ENCODE measurements around the gene SLC25A12. TPM values are rescaled to one million over a fixed set of nuclear protein-coding genes. Genes with fewer than 3 reads are reported as not detected.

The SLC25A12 gene
- polyA plus RNA-seq, 1 experiment = 16.3 TPM

DNA sequence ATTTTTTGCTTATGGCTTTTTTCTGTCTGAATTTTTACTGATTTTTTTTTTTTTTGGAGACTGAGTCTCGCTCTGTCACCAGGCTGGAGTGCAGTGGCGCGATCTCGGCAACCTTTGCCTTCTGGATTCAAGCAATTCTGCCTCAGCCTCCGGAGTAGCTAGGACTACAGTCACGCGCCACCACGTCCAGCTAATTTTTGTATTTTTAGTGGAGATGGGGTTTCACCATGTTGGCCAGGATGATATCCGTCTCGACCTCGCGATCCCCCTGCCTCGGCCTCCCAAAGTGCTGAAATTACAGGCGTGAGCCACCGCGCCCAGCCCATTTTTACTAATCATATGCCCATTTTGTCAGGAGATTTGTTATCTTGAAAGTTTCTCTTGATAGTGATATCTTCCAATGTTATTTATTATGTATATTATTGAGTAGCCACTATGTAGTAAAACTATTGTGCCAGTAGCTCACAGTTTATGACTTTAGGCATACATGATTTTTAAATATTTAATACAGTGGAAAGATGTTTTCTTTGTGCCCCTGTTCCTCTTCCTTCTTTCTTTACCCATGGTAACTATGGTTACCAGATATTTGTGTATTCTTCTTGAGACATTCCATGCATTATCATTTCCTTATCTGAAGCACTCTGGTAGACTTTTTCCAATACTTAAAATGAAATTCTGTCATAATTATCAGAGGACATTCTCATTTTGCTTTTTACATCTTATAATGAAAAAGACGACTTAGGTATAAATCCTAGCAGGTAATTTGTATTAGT, 30.3 kb upstream of the SLC25A12 start:
- H3K4me3 ChIP-seq (ENCODE audit: low read depth, low read length) = no peak overlapping the region
- TF ChIP-seq, protein P1, sequence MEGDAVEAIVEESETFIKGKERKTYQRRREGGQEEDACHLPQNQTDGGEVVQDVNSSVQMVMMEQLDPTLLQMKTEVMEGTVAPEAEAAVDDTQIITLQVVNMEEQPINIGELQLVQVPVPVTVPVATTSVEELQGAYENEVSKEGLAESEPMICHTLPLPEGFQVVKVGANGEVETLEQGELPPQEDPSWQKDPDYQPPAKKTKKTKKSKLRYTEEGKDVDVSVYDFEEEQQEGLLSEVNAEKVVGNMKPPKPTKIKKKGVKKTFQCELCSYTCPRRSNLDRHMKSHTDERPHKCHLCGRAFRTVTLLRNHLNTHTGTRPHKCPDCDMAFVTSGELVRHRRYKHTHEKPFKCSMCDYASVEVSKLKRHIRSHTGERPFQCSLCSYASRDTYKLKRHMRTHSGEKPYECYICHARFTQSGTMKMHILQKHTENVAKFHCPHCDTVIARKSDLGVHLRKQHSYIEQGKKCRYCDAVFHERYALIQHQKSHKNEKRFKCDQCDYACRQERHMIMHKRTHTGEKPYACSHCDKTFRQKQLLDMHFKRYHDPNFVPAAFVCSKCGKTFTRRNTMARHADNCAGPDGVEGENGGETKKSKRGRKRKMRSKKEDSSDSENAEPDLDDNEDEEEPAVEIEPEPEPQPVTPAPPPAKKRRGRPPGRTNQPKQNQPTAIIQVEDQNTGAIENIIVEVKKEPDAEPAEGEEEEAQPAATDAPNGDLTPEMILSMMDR (IDR thresholded peaks at IDR 0.05; ENCODE audit: insufficient read depth, low read depth, low read length) = no peak
- POLR2A ChIA-PET = no interaction called here
- H3K27me3 ChIP-seq (ENCODE audit: control insufficient read depth, insufficient read depth, low read length) = no peaks in the 10 kb centered on the region
- CTCF ChIA-PET = interaction anchor here (2.1 kb wide), 1 partner anchor 179 kb away, joined by 9 read pairs; the partner anchor contains the start of gene DLX2
- H3K36me3 ChIP-seq (ENCODE audit: control insufficient read depth, insufficient read depth, low read length) = no peaks in the 10 kb centered on the region
- DNase-seq (ENCODE audit: low read depth) = no peak

DNA sequence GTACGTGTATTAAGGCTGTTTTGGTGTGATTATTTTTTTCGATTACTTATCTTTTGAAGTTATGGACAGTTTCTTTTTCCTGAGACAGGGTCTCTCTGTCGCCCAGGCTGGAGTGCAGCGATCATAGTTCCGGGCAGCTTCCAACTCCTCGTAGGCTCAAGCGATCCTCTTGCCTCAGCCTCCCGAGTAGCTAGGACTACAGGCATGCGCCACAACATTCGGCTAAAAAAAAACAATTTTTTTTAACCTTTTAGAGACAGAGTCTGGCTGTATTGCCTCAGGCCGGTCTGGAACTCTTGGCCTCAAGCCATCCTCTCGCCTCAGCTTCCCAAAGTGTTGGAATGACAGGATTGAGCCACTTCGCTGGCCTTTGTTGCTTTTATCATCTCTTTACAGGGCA, 29.2 kb upstream of the SLC25A12 start:
- CTCF ChIA-PET = interaction anchor here (1.7 to 2.1 kb wide), 3 partner anchors 112 to 183 kb away, joined by 3 to 9 read pairs (median 7); partner anchors contain the start of gene DLX2
- Histone ChIP-seq H3K27me3 (ENCODE audit: control insufficient read depth, insufficient read depth, low read length) (no peaks in the 10 kb centered on the region), H3K4me3 (ENCODE audit: low read depth, low read length) (peak overlapping the region; percentile 63), H3K36me3 (ENCODE audit: control insufficient read depth, insufficient read depth, low read length) (no peaks in the 10 kb centered on the region)
- POLR2A ChIA-PET = no interaction called here
- TF ChIP-seq, protein P1 (IDR thresholded peaks at IDR 0.05; ENCODE audit: insufficient read depth, low read depth, low read length) = no peak
- DNase-seq (ENCODE audit: low read depth) = peak; percentile 13

DNA sequence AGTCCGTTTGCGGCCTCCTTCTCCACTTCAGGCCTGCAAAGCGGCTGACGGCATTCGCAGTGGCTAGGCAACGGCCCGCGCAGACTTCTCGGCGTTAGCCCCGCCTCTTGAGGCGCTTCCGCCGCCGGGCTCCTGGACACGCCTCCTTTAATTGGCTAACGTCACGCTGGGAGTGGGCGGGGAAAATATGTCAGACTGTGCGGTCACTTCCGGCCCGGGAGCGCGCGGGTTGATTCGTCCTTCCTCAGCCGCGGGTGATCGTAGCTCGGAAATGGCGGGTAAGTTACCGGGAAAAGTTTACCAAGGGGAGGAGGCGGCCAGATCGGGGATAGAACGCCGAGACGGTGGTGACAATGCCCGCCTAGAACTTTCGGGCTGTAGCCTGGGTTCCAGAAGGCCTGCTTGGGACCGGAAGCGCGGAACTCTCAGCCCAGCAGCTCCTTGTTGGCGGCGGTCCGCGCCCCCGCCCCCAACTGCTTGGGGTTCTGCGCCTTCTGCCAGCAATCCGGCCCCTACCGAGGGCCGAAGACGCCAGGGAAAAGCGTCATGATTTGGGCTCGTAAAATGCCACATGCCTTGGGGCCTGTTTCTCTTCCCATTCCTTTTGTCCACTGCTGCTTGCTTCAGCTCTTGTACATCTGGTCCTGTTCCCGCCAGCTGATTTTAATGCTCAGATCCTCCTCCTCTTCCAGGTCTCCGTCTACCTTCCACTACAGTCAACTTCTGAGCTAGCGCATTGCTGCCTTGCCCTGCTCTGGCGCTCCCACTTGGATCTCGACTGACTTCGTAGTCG, 28.4 kb upstream of the SLC25A12 start, which contains the start of gene HAT1:
Gene HAT1 (plus strand): TSS at position 232 of the 793 bp plus-strand sequence. CDS start 40 bp downstream, at position 272.
- no peaks in the 10 kb centered on the region for H3K27me3 ChIP-seq (ENCODE audit: control insufficient read depth, insufficient read depth, low read length)
- no peaks in the 10 kb centered on the region for H3K36me3 ChIP-seq (ENCODE audit: control insufficient read depth, insufficient read depth, low read length)
- peak; percentile 85 for DNase-seq (ENCODE audit: low read depth)
- TF ChIP-seq, protein P1 (IDR thresholded peaks at IDR 0.05; ENCODE audit: insufficient read depth, low read depth, low read length) = no peak
- POLR2A ChIA-PET = no interaction called here
- H3K4me3 ChIP-seq (ENCODE audit: low read depth, low read length) = peak within 1 kb of the TSS; percentile 63
- CTCF ChIA-PET = interaction anchor here (1.0 to 2.1 kb wide), 5 partner anchors 111 to 544 kb away, joined by 3 to 9 read pairs (median 3); partner anchors contain the start of gene DLX2

DNA sequence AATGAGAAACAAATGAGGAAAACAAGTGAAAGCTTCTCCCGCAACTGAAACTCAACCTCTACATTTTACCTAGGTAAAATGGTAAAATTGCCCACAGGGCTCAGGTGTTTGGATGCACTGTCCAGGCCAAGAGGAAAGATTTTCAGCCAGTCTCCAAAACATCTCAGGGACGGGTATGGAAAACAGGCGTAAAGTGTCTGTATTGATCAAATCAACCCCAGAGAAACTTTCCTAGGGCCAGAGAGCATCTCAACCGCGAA, 27.9 kb upstream of the SLC25A12 start:
- CTCF ChIA-PET = interaction anchor here (0.7 to 1.8 kb wide), 5 partner anchors 9 to 570 kb away, joined by 3 read pairs; no protein-coding TSS in a partner anchor
- peak overlapping the region; percentile 23 for H3K4me3 ChIP-seq (ENCODE audit: low read depth, low read length)
- no peak for DNase-seq (ENCODE audit: low read depth)
- POLR2A ChIA-PET = no interaction called here
- no peaks in the 10 kb centered on the region for H3K27me3 ChIP-seq (ENCODE audit: control insufficient read depth, insufficient read depth, low read length)
- no peaks in the 10 kb centered on the region for H3K36me3 ChIP-seq (ENCODE audit: control insufficient read depth, insufficient read depth, low read length)
- TF ChIP-seq, protein P1 (IDR thresholded peaks at IDR 0.05; ENCODE audit: insufficient read depth, low read depth, low read length) = no peak

DNA sequence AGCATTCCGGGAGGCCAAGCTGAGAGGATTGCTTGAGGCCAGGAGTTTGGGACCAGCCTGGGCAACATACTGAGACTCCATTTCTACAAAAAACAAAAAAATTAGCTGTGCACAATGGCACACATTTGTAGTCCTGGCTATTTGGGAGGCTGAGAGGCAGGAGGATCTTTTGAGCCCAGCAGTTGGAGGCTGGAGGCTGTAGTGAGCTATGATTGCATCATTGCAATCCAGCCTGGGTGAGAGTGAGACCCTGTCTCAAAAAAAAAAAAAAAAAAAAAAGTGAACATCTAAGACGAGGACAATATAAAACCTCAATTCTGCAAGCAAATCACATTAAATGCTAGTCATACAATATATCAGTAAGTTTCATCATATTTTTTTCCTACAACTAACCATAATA, 25.4 kb upstream of the SLC25A12 start:
- POLR2A ChIA-PET = interaction anchor here (0.7 kb wide), 1 partner anchor 30 kb away, joined by 19 read pairs; no protein-coding TSS in a partner anchor
- CTCF ChIA-PET = no interaction called here
- H3K27me3 ChIP-seq (ENCODE audit: control insufficient read depth, insufficient read depth, low read length) = no peaks in the 10 kb centered on the region
- no peak for DNase-seq (ENCODE audit: low read depth)
- no peak overlapping the region for H3K4me3 ChIP-seq (ENCODE audit: low read depth, low read length)
- TF ChIP-seq, protein P1 (IDR thresholded peaks at IDR 0.05; ENCODE audit: insufficient read depth, low read depth, low read length) = no peak
- no peaks in the 10 kb centered on the region for H3K36me3 ChIP-seq (ENCODE audit: control insufficient read depth, insufficient read depth, low read length)

All from BJ (cell line).